ENCODE data around the gene SPNS2. TPM values are rescaled to one million over a fixed set of nuclear protein-coding genes. Genes with fewer than 3 reads are reported as not detected.
A peak's percentile ranks its signal among the peaks of the same experiment; 100 is the strongest.

The SPNS2 gene
- total and polyA plus RNA-seq, 10 of the 15 experiments (the other 5 are each of a cell fraction or from before 2014, with no cell fraction given), result 0.04 to 1.1 (median 0.23) TPM; not detected in 2

DNA sequence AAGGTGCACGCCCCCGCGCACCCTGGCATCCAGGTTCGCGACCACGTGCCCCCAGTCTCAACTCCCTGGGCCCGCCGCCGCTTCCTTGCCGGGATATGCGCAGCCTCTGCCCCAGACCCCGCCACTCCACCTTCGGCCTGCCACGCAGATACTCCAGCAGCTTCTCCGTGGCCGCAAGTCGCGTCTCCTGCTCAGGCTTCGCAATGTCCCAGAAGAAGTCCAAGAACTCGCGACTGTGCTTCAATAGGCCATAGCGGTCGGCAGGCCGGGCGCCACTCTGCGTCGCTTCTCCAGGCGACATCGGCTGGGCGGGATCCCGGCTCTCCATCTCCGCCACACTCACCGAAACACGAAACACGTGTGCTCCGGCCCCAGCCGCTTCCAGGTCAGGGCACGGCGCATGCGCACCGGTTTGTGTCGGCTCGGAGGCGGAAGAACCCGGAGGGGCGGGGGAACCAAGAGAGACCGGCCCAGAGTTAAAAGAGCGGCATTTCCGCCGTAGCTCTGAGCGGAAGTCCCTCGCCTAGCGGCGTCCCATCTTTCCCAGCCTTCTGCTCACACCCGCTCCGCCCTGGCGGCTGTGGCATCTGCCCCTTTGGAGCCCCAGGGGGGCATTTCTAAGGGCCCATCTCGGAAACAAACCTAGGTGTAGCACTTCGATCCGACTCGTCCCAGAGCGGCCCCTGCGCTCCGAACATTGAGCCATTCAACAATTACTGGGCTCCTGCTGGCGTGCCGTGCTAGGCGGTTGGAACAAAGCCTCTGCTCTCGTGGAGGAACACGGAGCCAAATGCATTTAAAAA lies 56.5 kb downstream of the SPNS2 start, which contains the start of gene MYBBP1A (continued):
- TF ChIP-seq ZNF24 (IDR thresholded peaks at IDR 0.05) (no peak), EP300 (IDR thresholded peaks at IDR 0.05; ENCODE audit: borderline replicate concordance in 1 of 2, control insufficient read depth in 1 of 2, low read depth in 2 of 2, low read length in 2 of 2) (no peak), RCOR1 (conservative IDR thresholded peaks at IDR 0.05; ENCODE audit: low read depth, low read length) (no peak), FOS (IDR thresholded peaks at IDR 0.05; ENCODE audit: borderline replicate concordance, extremely low read depth, insufficient read length) (no peak), KAT2A (conservative IDR thresholded peaks at IDR 0.05; ENCODE audit: control insufficient read depth, low read depth, low read length) (no peak), SUZ12 (IDR thresholded peaks at IDR 0.05; ENCODE audit: unreplicated experiment) (no peak), STAT3 (IDR thresholded peaks at IDR 0.05; ENCODE audit: low read depth, low read length) (no peak), NFXL1 (IDR thresholded peaks at IDR 0.05; ENCODE audit: borderline replicate concordance) (no peak), ETV6 (conservative IDR thresholded peaks at IDR 0.05 in 1 of 2, IDR thresholded peaks at IDR 0.05 in 1 of 2; ENCODE audit: borderline replicate concordance in 1 of 2, low read depth in 1 of 2) (peak in 1 of 2 experiments; percentile 43; a peak in 1 of 4 replicates), POLR2AphosphoS5 (IDR thresholded peaks at IDR 0.05; ENCODE audit: low read length) (peak; percentile 96), SMAD1 (IDR thresholded peaks at IDR 0.05; ENCODE audit: low read depth, partially characterized antibody) (peak; percentile 45), RAD51 (IDR thresholded peaks at IDR 0.05) (peak; percentile 61), ZZZ3 (IDR thresholded peaks at IDR 0.05; ENCODE audit: control insufficient read depth, insufficient read length, low read depth) (no peak), ZSCAN29 (IDR thresholded peaks at IDR 0.05) (no peak)
- TF ChIP-seq, protein P1, sequence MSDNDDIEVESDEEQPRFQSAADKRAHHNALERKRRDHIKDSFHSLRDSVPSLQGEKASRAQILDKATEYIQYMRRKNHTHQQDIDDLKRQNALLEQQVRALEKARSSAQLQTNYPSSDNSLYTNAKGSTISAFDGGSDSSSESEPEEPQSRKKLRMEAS (IDR thresholded peaks at IDR 0.05; ENCODE audit: low read depth, low read length), result peak; percentile 97
- TF ChIP-seq, protein P2, sequence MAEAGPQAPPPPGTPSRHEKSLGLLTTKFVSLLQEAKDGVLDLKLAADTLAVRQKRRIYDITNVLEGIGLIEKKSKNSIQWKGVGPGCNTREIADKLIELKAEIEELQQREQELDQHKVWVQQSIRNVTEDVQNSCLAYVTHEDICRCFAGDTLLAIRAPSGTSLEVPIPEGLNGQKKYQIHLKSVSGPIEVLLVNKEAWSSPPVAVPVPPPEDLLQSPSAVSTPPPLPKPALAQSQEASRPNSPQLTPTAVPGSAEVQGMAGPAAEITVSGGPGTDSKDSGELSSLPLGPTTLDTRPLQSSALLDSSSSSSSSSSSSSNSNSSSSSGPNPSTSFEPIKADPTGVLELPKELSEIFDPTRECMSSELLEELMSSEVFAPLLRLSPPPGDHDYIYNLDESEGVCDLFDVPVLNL (IDR thresholded peaks at IDR 0.05; ENCODE audit: low read depth, low read length), result no peak
- TF ChIP-seq, protein P3, sequence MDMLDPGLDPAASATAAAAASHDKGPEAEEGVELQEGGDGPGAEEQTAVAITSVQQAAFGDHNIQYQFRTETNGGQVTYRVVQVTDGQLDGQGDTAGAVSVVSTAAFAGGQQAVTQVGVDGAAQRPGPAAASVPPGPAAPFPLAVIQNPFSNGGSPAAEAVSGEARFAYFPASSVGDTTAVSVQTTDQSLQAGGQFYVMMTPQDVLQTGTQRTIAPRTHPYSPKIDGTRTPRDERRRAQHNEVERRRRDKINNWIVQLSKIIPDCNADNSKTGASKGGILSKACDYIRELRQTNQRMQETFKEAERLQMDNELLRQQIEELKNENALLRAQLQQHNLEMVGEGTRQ (IDR thresholded peaks at IDR 0.05; ENCODE audit: borderline replicate concordance, low read depth, low read length), result peak; percentile 15
- TF ChIP-seq, protein P4, sequence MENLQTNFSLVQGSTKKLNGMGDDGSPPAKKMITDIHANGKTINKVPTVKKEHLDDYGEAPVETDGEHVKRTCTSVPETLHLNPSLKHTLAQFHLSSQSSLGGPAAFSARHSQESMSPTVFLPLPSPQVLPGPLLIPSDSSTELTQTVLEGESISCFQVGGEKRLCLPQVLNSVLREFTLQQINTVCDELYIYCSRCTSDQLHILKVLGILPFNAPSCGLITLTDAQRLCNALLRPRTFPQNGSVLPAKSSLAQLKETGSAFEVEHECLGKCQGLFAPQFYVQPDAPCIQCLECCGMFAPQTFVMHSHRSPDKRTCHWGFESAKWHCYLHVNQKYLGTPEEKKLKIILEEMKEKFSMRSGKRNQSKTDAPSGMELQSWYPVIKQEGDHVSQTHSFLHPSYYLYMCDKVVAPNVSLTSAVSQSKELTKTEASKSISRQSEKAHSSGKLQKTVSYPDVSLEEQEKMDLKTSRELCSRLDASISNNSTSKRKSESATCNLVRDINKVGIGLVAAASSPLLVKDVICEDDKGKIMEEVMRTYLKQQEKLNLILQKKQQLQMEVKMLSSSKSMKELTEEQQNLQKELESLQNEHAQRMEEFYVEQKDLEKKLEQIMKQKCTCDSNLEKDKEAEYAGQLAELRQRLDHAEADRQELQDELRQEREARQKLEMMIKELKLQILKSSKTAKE (IDR thresholded peaks at IDR 0.05; ENCODE audit: low read depth, poor library complexity, severe bottlenecking), result no peak
- TF ChIP-seq, protein P5, sequence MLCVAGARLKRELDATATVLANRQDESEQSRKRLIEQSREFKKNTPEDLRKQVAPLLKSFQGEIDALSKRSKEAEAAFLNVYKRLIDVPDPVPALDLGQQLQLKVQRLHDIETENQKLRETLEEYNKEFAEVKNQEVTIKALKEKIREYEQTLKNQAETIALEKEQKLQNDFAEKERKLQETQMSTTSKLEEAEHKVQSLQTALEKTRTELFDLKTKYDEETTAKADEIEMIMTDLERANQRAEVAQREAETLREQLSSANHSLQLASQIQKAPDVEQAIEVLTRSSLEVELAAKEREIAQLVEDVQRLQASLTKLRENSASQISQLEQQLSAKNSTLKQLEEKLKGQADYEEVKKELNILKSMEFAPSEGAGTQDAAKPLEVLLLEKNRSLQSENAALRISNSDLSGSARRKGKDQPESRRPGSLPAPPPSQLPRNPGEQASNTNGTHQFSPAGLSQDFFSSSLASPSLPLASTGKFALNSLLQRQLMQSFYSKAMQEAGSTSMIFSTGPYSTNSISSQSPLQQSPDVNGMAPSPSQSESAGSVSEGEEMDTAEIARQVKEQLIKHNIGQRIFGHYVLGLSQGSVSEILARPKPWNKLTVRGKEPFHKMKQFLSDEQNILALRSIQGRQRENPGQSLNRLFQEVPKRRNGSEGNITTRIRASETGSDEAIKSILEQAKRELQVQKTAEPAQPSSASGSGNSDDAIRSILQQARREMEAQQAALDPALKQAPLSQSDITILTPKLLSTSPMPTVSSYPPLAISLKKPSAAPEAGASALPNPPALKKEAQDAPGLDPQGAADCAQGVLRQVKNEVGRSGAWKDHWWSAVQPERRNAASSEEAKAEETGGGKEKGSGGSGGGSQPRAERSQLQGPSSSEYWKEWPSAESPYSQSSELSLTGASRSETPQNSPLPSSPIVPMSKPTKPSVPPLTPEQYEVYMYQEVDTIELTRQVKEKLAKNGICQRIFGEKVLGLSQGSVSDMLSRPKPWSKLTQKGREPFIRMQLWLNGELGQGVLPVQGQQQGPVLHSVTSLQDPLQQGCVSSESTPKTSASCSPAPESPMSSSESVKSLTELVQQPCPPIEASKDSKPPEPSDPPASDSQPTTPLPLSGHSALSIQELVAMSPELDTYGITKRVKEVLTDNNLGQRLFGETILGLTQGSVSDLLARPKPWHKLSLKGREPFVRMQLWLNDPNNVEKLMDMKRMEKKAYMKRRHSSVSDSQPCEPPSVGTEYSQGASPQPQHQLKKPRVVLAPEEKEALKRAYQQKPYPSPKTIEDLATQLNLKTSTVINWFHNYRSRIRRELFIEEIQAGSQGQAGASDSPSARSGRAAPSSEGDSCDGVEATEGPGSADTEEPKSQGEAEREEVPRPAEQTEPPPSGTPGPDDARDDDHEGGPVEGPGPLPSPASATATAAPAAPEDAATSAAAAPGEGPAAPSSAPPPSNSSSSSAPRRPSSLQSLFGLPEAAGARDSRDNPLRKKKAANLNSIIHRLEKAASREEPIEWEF (IDR thresholded peaks at IDR 0.05; ENCODE audit: insufficient replicate concordance, low read depth, low read length), result no peak
